Measurements from ENCODE around the gene CST9L.

- TF ChIP-seq, protein P1, sequence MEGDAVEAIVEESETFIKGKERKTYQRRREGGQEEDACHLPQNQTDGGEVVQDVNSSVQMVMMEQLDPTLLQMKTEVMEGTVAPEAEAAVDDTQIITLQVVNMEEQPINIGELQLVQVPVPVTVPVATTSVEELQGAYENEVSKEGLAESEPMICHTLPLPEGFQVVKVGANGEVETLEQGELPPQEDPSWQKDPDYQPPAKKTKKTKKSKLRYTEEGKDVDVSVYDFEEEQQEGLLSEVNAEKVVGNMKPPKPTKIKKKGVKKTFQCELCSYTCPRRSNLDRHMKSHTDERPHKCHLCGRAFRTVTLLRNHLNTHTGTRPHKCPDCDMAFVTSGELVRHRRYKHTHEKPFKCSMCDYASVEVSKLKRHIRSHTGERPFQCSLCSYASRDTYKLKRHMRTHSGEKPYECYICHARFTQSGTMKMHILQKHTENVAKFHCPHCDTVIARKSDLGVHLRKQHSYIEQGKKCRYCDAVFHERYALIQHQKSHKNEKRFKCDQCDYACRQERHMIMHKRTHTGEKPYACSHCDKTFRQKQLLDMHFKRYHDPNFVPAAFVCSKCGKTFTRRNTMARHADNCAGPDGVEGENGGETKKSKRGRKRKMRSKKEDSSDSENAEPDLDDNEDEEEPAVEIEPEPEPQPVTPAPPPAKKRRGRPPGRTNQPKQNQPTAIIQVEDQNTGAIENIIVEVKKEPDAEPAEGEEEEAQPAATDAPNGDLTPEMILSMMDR (IDR thresholded peaks at IDR 0.05): no peak
- TF ChIP-seq POLR2A (IDR thresholded peaks at IDR 0.05) (no peak), POLR2AphosphoS5 (IDR thresholded peaks at IDR 0.05) (no peak)
These were observed 14.0 kb upstream of the CST9L start for GRCh38 chr20:23582293-23582692.
